GM19463 (cell line): Measurements from ENCODE around the gene NCBP3.

Experiments used
- ATAC-seq: cut with Tn5 transposase; IDR thresholded peaks from one replicate; pipeline ENCODE4 v1.9.1; 2021; ENCODE audit warnings: mild to moderate bottlenecking, moderate library complexity; ENCODE audit not compliant: unreplicated experiment

NCBP3 gene, protein sequence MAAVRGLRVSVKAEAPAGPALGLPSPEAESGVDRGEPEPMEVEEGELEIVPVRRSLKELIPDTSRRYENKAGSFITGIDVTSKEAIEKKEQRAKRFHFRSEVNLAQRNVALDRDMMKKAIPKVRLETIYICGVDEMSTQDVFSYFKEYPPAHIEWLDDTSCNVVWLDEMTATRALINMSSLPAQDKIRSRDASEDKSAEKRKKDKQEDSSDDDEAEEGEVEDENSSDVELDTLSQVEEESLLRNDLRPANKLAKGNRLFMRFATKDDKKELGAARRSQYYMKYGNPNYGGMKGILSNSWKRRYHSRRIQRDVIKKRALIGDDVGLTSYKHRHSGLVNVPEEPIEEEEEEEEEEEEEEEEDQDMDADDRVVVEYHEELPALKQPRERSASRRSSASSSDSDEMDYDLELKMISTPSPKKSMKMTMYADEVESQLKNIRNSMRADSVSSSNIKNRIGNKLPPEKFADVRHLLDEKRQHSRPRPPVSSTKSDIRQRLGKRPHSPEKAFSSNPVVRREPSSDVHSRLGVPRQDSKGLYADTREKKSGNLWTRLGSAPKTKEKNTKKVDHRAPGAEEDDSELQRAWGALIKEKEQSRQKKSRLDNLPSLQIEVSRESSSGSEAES

GRCh38 chr17:3845621-3846436 is at the start of gene NCBP3:
NCBP3 (minus strand) TSS chr17:3846246; CDS start chr17:3846223, 23 bp downstream.
- ATAC-seq, result peak; percentile 95

GRCh38 chr17:3895354-3895753 is 49.3 kb upstream of the NCBP3 start:
- no peak for ATAC-seq

DNA sequence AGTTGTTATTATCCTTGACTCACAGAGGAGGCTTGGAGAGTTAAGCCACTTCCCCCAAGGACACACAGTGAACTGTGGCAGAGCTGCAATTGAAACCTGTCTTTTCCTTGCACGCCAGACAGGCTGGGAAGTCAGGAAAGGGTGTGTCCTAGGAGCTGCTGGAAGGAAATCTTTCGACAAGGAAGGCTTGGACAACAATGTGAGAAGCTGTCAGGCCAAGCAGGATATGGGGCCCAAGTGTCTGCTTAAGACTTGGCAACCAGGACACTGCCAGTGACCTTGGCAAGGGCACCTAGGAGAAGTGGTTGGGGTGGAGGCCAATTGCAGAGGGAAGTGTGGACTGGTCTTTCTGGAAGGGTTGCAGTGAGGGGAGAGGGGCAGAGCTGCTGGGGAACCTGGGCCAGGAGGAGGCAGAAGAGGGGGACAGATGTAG is 48.9 kb upstream of the NCBP3 start:
- ATAC-seq, result no peak

- no peak for ATAC-seq
Observed at GRCh38 chr17:3894188-3894587, 48.1 kb upstream of the NCBP3 start.

- no peak for ATAC-seq
Observed at GRCh38 chr17:3893720-3894116, 47.7 kb upstream of the NCBP3 start.

- ATAC-seq, result peak; percentile 92
Observed at GRCh38 chr17:3893003-3893719, 47.1 kb upstream of the NCBP3 start, which contains the start of gene CAMKK1. CAMKK1 (minus strand) TSS chr17:3893053; CDS start chr17:3885687, 7,366 bp downstream.

- no peak for ATAC-seq
Observed at GRCh38 chr17:3892095-3892998, 46.3 kb upstream of the NCBP3 start.

GRCh38 chr17:3891626-3892094 is 45.6 kb upstream of the NCBP3 start:
- no peak for ATAC-seq

GRCh38 chr17:3890878-3891219 is 44.8 kb upstream of the NCBP3 start:
- ATAC-seq, result no peak

DNA sequence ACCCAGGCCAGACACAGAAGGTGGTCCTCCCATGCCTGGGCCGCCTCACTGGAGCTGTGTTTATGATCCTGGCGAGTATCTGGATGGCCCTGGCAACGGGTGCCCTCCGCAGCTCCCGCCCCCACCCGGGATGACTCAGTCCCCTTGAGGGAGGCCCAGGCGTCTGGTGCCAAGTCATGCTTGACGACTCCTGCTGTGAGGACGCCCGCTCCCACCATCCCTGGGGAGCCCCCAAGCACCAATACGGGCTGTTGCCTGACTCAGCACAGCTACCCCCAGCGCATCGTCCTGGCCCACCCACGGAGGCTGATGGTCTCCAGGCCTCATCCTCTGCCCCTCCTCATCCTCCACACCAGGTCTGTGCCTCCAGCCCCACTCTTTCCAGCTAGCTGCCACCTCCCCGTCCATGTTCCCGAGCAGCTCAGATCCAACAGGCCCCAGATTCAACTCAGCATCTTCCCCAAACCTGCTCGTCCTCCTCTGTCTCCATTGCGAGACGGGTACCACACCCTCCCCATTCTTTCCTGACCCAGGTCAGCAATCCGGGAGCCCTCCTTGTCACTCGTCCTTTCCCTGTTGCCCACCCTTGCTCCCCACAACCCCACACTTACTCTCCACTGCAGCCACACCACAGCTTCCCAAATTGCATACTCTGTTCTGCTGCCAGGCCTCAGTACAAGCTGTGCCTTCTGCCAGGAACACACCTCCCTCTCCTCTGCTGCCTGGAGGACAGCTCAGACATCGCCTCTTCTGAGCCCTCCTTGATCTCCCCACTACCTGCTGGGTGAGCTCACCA is 44.2 kb upstream of the NCBP3 start:
- ATAC-seq, result no peak

- no peak for ATAC-seq
Observed at GRCh38 chr17:3889325-3890012, 43.4 kb upstream of the NCBP3 start.

DNA sequence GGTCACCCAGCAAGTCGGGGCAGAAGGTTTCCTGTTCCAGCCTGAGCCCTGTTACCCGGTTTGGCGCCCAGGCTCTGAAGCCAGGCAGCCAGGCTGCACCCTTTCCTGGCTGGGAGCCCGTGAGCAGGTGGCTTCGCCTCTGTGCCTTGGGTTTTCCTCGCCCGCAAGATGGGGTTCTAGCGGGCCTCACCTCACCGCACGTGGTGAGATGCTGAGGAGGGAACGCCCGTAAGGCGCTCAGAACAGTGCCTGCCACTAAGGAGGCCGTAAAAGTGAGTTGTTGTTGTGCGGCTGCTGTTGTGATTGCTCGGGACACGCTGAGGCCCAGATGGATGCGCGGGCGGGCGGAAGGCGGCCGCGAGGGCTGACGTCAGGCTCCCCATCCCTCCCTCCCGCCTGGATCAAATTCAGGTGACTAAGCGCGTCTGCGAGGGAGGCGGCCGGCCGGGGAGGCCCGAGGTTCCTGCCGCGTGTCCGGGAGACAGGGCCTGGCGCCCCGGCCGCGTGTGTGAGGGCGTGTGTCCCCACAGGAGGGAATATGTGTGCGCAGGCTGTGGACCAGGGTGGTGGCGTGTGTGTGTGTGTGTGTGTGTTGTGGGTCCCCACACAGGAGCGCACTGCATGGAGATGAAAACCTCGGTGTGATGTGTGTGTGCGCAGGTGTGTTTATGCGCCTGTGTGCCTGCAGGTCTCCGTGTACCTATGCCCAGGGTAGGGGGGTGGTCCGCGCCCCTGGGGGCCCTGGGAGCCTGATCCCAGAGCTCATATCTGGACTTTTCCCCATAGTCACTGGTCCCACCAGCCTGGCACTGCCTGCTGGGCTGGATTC is 42.5 kb upstream of the NCBP3 start:
- no peak for ATAC-seq

DNA sequence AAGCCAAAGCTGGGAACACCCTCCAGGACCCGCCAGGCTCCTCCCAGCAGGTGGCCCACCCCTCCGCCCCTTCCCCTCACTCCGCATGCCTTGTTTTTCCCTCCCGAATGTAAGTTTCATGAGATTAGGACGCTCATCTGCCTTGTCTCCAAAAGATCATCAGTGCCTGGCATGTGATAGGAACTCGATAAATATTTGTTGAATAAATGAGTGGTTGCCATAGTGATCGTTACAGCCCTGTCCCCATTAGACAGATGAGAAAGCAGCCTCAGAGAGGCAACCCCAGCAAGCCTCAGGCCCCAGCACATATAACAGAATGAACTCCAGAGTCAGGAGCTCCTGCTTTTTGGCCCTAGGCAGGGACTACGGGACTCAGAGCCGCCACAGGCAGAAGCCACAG is 41.8 kb upstream of the NCBP3 start:
- no peak for ATAC-seq

DNA sequence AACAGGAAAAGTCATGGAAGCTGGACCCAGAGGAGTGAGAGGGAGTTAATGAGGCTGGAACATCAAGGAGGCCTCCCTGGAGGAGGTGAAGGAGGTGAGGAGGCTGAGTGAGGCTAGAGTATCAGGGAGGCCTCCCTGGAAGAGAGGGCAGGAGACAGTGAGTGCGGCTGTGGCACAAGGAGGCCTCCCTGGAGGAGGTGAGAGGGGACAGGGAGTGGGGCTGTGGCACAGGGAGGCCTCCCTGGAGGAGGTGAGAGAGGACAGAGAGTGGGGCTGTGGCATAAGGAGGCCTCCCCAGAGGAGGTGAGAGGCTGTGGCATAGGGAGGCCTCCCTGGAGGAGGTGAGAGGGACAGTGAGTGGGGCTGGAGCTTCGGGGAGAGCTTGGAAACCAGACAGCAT is 41.3 kb upstream of the NCBP3 start:
- no peak for ATAC-seq

- ATAC-seq, result no peak
Observed at GRCh38 chr17:3886776-3887175, 40.7 kb upstream of the NCBP3 start.

DNA sequence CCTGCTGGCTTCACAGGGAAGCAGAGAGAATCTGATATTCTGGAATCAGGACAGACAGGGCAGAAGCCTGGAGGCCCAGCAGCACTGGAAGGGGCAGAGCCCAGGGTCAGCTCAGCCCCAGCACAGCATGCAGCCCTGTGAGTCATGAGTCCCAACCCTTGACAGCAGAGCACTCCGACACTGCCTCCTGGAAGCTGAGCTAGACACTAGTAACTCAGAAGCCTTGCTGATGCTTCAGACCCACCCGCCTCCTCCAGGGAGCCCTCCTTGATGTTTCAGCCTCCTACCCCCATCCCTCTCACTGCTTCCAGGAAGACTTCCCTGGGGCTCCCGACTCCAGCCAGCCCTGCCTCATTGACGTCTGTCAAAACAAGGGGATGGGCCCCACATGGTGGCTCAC is 39.9 kb upstream of the NCBP3 start:
- no peak for ATAC-seq

DNA sequence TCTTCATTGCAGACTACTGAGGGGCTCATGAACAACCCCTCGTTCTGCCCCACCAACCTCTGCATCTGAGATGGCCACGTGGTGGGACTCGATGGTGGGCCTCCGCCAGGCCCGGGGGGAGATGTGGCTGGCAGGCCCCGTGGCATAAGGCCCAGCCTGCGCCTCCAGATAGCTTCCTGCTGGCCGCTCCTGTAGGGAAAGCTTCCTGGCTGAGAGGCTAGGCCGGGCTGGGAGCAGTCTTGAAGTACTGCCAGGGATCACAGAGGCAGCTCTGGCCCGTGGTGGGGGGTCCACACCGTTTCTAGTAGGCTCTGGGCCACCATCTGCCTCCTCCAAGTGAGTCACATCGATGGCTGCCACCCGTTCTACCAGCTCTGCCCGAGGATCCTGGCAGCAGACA is 39.2 kb upstream of the NCBP3 start:
- ATAC-seq, result no peak

GRCh38 chr17:3884188-3884587 is 38.1 kb upstream of the NCBP3 start:
- ATAC-seq, result no peak
